GM19467 (cell line): ENCODE data around the gene XPO6.
A peak's percentile ranks its signal among the peaks of the same experiment; 100 is the strongest.

ENCODE experiments used
- ATAC-seq: cut with Tn5 transposase; IDR thresholded peaks from one replicate; pipeline ENCODE4 v1.9.1; 2021; ENCODE audit warnings: mild to moderate bottlenecking, moderate library complexity; ENCODE audit not compliant: unreplicated experiment

XPO6 gene

DNA sequence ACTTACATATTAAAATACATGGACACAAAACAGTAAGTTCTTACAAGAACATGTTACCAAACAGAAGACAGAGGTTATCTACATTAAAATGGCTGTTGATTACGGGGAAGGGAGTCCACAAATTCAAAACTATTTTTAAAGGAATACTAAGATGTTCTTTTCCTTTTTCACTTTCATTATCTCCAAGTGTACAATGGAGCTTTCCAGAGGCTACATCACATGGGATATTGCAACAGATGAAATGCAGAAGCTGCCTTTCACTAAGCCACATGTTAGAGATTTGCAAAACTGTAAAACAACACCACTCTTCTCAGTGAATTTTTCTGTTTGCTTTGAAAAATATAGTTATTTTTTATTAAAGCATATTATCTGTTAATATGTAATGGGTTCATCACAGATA lies 53.6 kb downstream of the XPO6 start:
- no peak for ATAC-seq

DNA sequence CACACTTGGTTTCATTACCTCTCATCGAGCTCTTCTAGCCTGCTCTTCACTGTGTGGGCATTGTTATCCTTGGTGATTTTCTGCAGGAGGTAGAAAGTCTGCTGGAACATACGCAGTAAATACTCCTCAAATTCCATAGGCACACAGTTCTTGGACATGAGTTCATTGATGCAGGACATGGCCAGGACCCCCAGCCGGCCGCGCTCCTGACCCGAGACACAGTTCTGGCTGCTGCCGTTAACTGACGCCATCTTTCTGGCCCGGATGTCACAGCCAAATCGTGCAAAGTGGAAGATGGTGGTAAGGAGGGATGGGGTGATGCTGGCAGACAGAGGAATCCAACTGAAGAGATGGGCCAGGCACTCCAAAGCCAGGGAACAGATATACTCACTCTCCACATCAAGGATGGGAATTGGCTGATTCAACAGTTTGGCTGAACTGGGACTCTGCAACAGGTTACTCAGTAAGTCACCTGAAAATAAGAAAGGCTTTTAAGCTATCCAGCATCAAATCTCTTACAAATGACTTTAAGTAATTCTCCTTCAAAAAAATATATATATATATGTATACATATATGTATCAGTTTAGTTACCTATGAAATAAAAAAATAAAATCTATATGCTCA lies 55.6 kb downstream of the XPO6 start:
- ATAC-seq = no peak

DNA sequence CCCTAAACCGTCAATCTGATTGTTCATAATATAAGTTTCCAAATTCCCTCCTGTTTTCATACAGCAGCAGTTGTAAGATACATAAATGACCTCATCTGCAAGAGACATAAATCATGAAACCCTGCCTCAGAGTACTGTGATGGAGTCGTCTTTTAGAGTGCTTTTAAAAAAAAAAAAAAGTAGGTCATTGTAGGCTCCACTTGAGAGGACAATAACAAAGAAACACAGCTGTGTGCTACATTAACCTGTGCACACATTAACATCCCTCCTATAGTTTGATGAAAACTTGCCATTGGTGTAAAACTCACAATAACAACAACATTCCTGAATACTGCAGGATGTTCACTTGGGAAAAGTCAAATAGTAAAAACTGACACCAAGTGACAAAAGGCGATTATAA lies 56.5 kb downstream of the XPO6 start:
- no peak for ATAC-seq

DNA sequence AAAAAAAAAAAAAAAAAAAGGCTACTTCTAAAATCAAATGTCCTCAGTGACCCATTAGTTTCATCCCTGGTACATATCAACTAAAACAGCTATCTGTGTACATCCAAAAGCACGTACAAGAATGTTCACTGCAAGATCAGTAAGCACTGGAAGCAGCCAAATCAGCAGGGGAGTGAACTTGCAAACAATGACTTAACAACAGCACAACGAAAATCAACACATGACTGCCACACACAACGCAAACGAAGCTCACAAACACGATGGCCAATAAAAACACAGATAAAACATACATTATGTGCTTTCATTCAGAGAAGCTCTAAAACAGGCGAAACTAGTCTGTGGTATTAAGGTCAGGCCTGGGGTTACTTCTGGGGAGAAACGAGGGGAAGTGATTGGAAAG lies 60.6 kb downstream of the XPO6 start:
- no peak for ATAC-seq

DNA sequence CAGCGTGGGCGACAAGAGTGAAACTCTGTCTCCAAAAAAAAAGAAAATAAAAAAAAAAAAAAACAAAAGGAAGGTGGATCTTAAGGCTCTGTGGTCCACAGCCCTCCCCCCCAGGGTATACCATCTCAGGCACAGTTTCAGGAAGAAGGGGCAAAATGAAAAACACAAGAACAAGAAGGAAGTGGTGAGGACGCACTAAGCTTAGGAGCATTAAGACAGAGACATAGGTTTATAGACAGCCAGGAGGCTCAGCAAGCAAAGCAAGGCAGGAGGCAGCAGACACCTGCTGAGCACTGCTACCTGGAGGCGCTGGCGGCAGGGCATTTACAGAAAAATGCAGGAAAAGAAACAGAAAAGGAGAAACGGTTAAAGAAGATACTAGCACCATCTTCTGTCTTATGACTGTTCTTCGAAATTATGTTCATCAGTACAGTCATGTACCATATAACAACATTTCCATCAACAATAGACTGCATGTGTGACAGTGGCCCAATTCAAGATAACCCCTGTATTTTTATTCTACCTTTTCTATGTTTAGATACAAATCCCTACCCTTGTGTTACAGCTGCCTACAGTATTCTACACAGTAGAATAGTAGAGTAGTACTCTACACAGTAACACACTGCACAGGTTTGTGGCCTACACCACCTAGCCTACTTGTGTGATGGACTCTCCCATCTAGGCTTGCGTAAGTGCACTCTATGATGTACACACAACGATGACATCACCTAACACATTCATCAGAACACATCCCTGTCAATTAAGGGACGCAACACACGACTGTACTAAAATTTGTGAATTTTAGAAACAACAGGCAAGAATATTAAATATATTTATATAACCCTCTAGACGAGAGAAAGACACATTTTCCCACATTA lies 62.5 kb downstream of the XPO6 start:
- no peak for ATAC-seq

DNA sequence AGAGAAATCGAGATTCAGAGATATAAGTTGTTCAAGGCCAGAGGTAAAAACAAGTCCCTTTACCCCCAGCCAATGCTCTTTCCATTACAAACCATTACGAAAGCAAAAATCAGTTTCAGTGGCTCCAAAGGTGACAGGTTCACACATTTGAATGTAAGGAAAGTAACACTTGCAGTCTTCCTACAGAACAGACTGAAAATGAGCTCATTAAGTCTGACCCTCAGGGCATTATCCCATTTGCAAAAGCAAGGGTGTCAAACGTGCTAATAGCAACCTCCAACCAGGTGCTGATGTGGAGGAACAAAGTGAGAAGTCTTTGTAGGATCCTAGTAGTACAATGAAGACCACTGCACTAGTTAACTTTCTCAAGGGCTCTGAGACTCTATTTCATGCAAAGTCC lies 65.2 kb downstream of the XPO6 start:
- no peak for ATAC-seq

DNA sequence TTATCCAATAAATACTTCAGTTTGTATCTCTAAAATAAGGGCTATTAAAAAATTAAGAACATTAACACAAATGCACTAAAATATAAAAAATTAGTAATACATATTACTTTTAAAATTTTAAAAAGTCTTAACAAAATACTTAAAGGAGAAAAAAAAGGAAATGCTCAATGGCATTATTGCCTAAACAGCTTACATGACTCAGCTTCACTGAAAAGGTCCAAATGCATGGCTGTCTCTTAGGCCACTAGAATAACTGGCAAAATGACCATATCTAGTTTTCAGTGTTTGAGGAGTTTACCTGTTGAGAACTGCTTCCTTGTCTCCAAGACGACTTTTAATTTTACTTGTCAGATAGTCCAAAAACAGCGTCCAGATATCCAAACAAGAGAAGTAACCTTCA lies 66.0 kb downstream of the XPO6 start:
- ATAC-seq = no peak

DNA sequence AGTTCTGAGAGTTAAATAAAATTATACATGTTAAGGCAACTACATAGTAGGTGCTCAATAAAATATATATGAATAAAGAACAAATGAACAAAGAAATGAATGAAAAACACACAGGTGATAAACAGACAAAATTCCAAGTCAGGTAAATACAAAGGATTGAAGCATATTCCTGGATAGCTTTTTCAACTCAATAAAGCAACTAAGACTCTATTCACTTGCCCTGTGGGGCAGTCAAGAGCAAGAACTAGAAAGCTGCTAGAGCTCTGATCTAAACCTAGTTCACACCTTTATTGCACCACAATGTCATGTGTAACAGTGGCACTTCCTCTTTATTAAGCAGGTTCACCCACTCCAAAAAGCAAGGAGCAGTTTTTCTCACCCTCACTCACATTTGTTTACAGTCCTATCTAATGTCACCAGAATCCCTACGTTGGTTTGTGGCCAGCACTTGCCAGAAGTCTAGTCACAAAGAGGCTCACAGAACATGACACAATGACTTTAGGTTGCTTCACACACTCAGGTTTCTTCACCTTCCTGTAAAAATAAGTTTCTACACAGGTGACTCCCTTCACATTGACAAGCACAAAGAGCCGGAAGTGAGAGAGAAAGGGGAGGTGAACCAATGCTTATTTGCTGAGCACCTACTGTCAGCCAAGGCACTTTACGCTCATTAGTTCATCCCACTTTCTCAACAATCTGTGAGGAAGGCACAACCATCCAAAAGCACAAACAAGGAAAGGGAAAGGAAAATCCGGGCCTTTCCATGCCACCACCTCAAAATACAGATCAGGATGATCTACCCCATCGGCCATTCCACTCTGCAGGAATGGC lies 70.8 kb downstream of the XPO6 start:
- ATAC-seq = peak; percentile 58

DNA sequence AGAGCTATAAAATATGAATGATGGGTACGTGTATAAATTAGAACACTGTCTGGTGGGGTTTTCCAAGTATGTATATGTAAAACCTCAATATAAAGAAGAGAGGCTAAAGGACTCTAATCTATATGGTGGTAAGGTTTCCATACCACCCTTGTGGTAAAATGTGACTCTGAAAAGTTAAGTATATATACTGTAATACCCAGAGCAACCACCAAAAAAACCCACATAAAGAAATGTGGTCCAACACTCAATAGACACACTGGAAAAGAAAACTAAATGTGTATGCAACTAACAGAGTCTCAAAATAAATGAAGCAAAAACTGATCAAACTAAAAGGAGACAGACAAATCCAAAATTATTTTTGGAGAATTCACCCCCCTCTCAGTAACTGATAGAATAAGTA lies 72.2 kb downstream of the XPO6 start:
- ATAC-seq = no peak

DNA sequence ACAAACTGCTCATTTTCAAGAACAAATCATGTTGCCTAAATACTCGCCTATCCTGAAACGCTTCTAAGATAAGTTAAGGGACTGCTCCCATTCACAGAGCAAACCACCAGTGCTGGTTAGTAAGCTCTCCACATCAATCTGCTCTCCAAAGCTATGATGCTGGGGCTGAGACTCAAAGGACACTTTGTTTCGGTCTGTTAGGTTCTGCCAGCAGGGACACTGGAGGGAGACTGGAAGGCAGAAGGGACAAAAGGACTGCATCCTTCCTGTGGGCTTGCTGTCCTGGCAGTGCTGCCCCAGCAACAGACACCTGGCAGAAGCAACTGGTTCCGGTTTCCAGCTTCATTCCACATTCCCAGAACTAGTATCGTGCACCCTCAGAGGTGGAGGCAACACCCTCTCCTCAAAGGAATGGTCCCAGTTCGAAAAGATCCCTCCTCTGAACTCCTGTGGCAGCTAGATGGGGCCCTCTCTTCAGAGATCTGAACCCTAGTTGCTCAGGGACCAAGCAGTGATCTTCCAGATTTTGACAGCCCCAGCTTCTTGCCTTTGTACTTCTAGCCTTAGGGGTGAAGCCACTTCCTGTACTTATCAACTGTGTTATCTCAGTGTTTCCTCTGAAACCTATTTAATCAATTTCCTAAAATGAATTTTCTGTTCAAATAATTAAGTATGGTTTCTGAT lies 74.9 kb downstream of the XPO6 start:
- no peak for ATAC-seq

DNA sequence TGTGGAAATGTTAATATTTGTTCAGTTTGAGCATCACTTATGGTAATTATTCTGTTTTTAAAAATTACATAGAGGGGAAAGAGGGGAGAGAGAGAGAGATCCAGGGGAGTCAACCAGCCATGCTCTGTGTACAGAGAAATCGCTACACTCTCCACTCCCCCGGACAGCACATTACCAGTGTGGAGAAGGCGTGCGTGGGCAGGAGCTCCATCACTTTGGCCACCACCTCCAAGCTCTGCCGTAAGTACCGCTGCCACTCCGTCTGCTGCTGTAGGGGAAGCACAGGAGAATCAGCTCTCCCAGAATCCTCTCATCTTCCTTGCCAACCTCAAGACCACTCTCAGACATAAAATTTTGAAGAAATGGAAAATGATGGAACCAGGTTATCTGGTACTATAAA lies 78.1 kb downstream of the XPO6 start:
- ATAC-seq = no peak

DNA sequence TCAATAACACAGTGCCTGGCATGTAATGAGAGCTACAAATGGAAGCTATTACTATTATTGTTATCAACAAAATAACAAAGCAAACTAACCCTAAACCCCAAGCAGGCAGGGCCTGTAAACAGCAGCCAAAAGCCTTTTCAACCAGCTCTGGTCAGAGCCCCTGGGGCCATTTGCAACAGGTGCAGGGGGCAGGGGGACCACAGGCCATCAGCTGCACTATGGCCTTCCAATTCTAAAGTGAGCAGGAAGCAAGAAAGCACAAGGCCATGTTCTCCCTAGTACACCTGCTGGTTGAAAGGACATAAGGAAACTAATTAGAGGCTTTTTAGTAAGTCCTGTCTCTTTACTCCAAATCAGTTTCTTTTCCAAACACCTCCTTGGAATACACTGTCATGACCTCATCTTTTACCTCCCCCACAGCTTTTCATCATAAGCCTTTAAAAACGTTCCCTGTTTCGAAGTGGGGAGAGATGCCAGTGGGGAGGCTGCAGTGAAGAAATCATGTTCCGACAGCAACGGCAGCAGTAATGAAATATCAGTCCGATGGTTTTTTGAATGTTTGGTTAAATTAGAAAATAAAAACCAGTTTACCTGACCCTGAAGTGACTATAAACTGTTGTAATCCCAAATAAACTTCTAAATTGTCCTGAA lies 79.9 kb downstream of the XPO6 start:
- no peak for ATAC-seq

DNA sequence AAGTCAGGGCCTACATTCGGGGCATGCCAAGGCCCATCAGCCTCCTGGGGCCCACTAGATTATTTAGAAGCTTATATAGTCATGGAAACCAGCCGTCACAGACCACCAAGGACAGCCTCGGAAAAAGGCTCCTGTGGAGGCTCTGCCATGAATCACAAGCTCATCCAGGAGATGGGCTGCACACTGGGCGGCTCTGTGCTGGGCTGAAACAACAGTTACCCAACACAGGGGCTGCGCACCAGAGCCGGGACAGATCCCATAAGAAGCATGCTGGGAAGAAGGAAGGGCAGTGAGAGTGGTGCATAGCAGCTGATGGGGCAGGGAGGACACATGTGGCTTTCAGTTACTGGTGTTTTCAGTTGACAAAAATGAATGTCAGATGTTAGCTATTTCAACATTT lies 80.6 kb downstream of the XPO6 start:
- no peak for ATAC-seq

DNA sequence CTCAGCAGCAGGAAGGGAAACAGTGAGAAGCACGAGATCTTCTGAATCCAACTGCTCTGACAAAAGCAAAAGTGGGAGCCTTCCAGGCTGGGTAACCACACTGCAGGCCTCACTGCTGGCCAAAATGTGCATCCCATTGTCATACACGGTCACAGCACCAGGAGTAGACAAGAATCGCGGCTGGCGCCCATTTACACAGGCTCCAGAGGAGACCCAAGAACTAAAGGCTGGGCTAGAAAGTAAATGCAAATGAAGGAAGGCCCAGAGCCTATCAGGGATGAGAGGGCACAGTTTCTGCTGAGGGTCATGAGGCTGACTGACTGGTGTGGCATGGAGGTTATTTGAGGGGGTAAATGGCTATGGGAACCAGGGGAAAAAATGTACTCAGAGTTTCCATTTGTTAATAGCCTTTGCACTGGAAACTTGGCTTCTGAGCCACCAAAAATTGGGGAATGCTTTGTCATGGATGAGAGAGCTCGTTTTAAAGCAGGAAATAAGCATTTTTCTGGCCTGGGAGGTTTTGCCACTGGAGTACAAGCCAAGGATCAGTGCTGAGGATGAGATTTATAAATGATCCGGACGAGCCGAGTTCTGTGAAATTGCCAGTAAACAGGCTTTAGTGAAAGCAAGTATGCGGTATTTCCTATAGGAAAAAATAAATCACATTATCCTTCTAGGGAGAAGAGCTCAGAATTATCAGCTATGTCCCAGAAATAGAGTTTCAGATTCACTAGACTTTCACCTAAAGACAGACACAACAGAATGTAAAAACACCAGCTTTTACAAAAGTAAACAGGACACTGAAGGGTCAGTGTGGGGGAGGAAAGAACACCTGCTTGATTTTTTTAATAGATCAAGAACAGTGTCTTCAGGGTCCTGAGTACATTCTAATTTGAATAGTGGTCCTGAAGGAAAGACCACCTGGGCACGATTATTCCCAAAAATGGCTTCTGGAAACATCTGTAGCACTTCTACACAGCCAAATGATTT lies 81.4 kb downstream of the XPO6 start:
- ATAC-seq = no peak

DNA sequence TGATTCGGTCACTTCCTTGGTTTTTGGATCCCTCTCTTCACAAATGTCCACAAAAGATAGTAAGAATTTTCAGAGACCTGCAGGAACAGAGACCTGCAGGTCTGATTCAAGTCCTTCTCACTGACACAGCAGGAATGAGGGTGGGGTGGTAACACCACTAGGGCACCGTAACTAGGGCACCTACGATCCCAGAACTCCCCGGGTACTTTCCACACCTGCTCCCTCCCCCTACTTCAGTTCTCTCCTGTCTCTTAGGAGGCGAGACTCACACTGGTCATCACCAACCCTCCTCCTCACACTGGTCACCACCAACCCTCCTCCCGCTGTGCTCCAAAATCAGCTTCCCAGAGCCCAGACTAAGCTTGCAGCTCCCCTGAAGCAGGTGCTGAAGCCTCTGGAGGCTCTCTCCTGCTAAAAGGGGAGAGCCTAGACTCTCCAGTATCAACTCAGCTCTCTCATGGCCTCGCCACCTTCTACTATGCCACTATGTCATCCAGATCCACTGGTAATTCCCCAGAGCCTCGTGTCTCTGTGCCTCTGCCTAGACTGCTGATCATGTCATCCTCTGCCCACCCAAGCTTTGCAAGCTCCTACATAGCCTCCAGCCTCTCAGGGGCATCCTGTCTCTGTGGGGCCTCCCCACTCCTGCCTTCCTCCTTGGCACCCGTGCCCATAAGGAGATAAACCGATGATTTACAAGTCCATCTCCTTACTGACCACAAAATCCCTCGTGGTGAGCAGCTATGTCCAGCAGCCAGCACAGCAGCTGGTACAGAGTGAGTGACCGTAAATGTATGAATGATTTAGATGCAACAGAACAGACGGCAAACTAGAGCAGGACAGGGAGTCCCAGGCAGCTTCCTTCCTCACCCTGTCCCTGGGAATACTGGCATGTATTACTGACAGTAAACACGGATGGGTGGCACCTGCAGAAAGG lies 84.8 kb downstream of the XPO6 start:
- no peak for ATAC-seq

DNA sequence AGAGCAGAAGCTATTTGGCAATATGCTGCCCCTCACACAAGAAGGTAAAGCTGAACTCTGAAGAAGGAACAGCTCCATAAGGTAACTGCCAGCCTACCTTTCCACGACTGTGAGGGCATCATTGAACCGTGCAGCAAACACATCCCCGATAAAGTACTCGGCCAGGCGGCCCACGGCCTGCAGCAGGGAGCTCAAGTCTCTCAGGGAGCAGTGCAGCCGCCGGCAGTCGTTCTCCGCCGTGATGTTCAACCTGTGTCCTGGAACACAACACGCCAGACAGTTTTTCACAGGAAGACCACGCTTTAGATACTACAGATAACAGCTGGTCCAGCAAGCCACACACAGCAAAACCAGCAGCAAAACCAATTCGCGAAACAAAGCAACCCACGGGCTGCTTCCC lies 86.2 kb downstream of the XPO6 start:
- ATAC-seq = no peak

DNA sequence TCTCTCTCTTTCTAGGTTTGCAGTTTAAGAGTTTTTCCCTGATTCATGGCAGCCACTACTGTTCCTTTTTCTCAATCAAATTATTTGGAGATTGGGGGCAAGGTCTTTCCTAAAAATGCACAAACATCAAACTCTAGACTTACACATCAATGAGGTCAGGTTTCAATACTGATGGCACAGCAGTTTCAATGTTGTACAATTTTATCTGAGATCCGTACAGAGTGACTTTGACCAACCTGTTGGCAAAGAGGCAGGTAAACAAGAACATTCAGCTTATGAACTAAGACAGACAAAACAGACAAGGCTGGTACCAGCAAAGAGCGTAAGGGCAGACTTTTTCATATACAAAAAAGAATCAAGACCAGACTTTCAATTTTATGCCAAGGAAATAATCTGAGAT lies 90.2 kb downstream of the XPO6 start:
- ATAC-seq = no peak

DNA sequence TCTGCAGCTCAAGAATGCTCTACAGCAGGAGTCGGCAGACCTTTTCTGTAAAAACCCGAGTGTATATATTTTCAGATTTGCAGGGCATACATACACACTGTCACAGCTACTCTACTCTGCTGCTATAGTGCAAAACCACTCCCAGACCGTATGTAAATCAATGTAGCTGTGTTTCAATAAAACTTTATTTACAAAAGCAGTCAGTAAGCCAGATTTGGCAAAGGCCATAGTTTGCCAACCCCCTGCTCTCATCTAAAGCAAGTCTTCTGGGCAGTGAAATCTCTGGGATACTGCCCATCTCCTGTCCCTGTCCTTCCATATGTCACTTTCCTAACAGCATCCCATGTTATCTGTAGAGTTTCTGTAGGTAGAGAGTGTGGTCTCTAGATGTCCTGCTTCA lies 91.0 kb downstream of the XPO6 start:
- ATAC-seq = no peak
